ENCODE results near the gene UBE2D3. TPM values are rescaled to one million over a fixed set of nuclear protein-coding genes. Genes with fewer than 3 reads are reported as not detected.
A peak's percentile ranks its signal among the peaks of the same experiment; 100 is the strongest.
"Not testable (repeated sequence)": the region's sequence is repeated elsewhere in the genome, so short reads cannot be mapped to it uniquely, and the experiment has no call there.

The UBE2D3 gene
- total and polyA plus RNA-seq, 5 donors, result 157 to 278 (median 258) TPM

DNA sequence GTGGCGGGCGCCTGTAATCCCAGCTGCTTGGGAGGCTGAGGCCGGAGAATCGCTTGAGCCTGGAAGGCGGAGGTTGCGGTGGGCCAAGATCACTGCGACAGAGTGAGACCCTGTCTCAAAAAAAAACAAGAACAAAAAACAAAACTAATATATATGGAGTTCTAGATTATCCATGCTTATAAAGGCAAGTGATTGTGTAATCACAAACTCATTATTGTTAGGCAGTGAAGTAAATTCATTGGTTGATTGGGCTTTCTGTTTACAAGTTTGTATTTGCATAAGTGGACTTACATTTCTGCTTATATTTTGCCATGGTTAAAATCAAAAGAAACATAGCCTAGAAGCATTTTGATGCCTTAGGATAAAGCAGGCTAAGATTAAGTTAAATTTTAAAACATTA is 2.5 kb upstream of the UBE2D3 start:
- Histone ChIP-seq H3K27me3 (ENCODE audit: control insufficient read depth, insufficient read depth) (no peaks in the 10 kb centered on the region), H3K4me1 (ENCODE audit: control insufficient read depth, insufficient read depth, low read length) (no peaks in the 10 kb centered on the region), H3K9me3 (ENCODE audit: control insufficient read depth, low read length) (no peaks in the 10 kb centered on the region), H3K27ac (ENCODE audit: low read length) (no peak overlapping the region), H3K4me3 (ENCODE audit: low read length) (no peak overlapping the region)
- intact Hi-C loops (cut with DNase I), result no loop called here
- 95% methylated on average over 7 of the region's 7 CpGs for WGBS
- ATAC-seq, result no peak
- DNase-seq, result no peak

DNA sequence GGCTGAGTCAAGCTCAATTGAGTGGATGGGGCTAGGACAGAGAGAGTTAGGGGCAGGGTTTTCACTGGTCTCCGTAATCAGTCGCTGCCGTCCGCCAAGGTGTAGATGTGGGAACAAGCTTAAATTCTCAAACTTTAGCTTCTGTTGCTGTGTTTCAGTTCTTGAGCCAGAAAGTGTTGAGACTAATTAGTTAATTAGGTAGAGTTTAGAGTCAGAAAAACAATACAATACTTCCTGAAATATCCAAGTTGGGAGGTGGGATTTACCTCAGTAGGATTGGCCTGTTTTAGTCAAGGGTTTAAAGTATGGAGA is 1.1 kb upstream of the UBE2D3 start:
- ATAC-seq (no peak), DNase-seq (no peak)
- no peaks in the 10 kb centered on the region for H3K27me3 ChIP-seq (ENCODE audit: control insufficient read depth, insufficient read depth)
- H3K4me3 ChIP-seq (ENCODE audit: low read length), result peak overlapping the region; percentile 76
- intact Hi-C loops (cut with DNase I), result no loop called here
- WGBS, result under 1% methylated on average over 4 of the region's 4 CpGs
- H3K27ac ChIP-seq (ENCODE audit: low read length), result peak overlapping the region; percentile 99
- H3K4me1 ChIP-seq (ENCODE audit: control insufficient read depth, insufficient read depth, low read length), result no peaks in the 10 kb centered on the region
- H3K9me3 ChIP-seq (ENCODE audit: control insufficient read depth, low read length), result no peaks in the 10 kb centered on the region

DNA sequence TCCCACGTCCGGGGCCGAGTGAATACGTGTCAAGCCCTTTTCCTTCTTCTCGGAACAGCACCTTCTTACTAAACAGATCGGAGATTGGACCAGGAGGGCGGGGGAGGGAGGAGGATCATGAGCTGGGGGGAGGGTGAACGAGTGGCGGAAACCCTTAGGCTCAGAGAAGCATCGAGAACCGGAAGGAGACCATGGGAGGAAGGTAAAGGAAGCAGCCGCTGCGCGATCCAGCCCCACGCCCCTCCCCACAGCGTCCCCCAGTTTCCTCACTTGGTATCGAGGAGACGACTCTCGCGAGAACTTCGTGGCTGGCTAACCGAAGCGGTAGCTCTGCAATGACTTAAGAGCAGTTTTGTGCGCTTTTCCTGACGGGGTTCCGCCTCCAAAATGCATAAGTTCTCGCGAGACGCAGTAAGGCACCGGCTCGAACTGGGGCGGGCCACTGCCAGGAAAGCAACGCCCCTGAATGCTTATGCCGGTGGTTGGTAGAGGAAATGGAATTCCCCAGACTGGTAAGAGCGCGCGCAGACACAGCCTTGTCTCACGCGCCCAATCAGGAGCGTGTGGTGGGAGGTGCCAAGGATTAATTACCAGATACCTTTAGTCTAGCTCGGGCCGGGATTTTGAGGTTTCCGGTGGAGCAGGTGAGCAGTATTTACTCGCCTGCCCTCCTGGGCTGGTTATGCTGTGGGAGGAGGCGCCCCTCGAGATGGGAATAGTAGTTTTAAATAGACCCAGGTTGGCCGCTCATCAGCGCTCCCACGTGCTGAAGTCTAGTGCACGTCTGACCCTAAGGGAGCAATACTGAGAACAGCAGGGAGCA is 534 bp upstream of the UBE2D3 start:
- H3K9me3 ChIP-seq (ENCODE audit: control insufficient read depth, low read length), result no peaks in the 10 kb centered on the region
- under 1% methylated on average over 50 of the region's 50 CpGs for WGBS
- DNase-seq (peak; percentile 99 to 100 (median 100)), ATAC-seq (peak; percentile 91 to 92)
- no peaks in the 10 kb centered on the region for H3K27me3 ChIP-seq (ENCODE audit: control insufficient read depth, insufficient read depth)
- peak overlapping the region; percentile 100 for H3K4me3 ChIP-seq (ENCODE audit: low read length)
- peak overlapping the region; percentile 99 for H3K27ac ChIP-seq (ENCODE audit: low read length)
- H3K4me1 ChIP-seq (ENCODE audit: control insufficient read depth, insufficient read depth, low read length), result no peaks in the 10 kb centered on the region
- intact Hi-C loops (cut with DNase I), result loop anchor here in 1 of 4 donors (2.0 kb wide), 1 partner anchor 41 kb away; the partner anchor contains the start of gene CISD2

DNA sequence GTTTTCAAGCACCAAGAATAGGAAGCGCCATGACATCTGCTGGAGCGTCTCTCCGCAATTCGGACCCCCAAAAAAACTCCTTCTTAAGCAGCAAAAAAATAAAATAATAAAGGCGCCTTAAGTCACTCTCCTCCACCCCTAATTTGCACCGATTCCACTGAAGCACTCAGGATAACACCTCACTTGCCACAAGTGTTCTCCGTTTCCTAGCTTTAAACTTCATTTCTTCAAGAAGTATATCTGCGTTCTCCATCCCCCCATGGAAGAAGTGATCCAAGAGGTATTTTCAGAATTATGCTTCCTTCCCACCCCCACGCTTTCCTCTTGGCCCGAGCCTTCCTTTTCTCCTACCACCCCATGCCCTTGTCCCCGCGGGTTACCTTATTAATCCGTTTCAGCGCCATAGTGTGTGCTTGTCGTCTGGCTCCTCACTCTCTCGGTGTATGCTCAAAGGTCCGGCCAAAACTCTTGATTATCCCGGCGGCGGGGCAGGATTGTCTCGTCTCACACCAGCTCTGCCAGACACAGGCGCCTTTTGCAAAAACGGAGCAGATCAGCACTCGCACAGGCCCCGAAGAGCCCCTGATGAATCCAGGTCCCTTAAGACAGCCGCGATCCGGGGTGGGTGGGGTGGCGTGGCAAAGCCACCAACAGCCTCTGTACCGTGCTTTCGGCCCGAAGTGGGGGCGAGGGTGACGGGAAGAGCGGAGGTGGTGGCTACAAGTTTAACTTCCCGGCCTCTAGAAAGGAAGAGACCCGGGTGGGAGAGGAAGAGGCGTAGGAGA is 1.1 kb downstream of the UBE2D3 start:
- H3K4me3 ChIP-seq (ENCODE audit: low read length), result peak overlapping the region; percentile 100
- intact Hi-C loops (cut with DNase I), result loop anchor here in 1 of 4 donors (2.0 kb wide), 1 partner anchor 43 kb away; the partner anchor contains the start of gene CISD2
- no peaks in the 10 kb centered on the region for H3K27me3 ChIP-seq (ENCODE audit: control insufficient read depth, insufficient read depth)
- under 1% methylated on average over 38 of the region's 38 CpGs for WGBS
- H3K27ac ChIP-seq (ENCODE audit: low read length), result peak overlapping the region; percentile 99
- H3K4me1 ChIP-seq (ENCODE audit: control insufficient read depth, insufficient read depth, low read length), result no peaks in the 10 kb centered on the region
- DNase-seq, result no peak
- no peaks in the 10 kb centered on the region for H3K9me3 ChIP-seq (ENCODE audit: control insufficient read depth, low read length)
- no peak for ATAC-seq

DNA sequence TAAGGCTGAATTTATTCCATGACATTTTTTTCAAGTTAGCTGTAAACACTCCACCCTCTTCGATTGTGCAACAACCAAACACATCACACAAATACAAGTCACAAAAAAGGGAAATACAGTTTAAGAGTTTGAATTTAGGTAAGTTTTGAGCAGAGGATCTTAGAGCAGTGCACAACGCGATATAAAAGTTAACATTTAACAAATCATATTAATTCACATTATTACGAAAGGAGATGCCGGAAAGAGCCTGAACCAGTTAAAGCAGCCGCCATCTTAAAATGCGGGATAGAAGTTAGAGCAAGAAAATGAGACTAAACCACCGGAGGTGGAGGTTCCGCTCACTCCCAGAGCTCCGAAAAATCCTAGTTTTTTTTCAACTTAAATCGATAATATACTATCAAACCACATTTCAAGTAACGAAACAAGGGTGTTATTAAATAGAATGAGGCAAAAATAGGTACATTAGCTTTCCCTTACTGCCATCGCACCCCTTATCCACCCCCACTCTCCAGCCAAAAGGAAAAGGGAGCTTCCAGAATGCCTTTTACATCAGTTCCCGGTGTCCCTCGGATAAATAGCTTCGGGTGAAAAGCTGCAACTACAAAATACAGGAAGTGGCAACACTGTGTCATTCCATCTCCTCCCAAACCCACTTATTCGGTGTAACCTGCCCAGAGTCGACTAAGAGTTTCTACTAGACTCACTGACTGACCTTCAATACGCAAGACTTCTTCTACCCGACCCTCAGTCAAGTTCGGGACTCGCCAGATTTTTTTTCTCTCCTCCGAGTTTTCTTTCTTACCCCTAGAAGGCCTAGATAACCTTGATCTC is 1.9 kb downstream of the UBE2D3 start:
- intact Hi-C loops (cut with DNase I), result loop anchor here in 1 of 4 donors (2.0 kb wide), 1 partner anchor 43 kb away; the partner anchor contains the start of gene CISD2
- Histone ChIP-seq H3K4me1 (ENCODE audit: control insufficient read depth, insufficient read depth, low read length) (no peaks in the 10 kb centered on the region), H3K27me3 (ENCODE audit: control insufficient read depth, insufficient read depth) (no peaks in the 10 kb centered on the region), H3K4me3 (ENCODE audit: low read length) (peak overlapping the region; percentile 100), H3K27ac (ENCODE audit: low read length) (peak overlapping the region; percentile 99), H3K9me3 (ENCODE audit: control insufficient read depth, low read length) (no peaks in the 10 kb centered on the region)
- under 1% methylated on average over 23 of the region's 23 CpGs for WGBS
- ATAC-seq (no peak), DNase-seq (no peak)

DNA sequence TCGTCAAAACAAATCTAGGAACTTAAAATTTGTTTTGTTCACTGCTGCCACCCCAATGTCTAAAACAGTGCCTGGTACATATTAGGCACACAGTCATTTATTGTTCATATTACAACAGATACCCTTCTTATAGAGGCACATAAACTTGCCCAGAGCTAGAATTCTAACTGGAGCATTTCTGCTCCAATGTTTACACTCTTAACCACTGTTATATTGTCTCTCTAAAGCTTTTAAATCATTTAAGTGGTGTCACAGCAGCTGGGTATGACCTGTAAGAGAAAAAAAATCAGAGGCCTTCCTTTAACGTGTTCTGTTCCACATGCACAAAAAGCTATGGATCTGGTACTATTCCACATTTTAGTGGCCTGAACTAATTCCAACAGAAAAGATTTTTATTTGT is 3.0 kb downstream of the UBE2D3 start:
- no peak for ATAC-seq
- intact Hi-C loops (cut with DNase I), result no loop called here
- H3K27me3 ChIP-seq (ENCODE audit: control insufficient read depth, insufficient read depth), result no peaks in the 10 kb centered on the region
- 9% methylated on average over 2 of the region's 2 CpGs for WGBS
- no peaks in the 10 kb centered on the region for H3K4me1 ChIP-seq (ENCODE audit: control insufficient read depth, insufficient read depth, low read length)
- no peak for DNase-seq
- no peak overlapping the region for H3K27ac ChIP-seq (ENCODE audit: low read length)
- peak overlapping the region; percentile 100 for H3K4me3 ChIP-seq (ENCODE audit: low read length)
- no peaks in the 10 kb centered on the region for H3K9me3 ChIP-seq (ENCODE audit: control insufficient read depth, low read length)

DNA sequence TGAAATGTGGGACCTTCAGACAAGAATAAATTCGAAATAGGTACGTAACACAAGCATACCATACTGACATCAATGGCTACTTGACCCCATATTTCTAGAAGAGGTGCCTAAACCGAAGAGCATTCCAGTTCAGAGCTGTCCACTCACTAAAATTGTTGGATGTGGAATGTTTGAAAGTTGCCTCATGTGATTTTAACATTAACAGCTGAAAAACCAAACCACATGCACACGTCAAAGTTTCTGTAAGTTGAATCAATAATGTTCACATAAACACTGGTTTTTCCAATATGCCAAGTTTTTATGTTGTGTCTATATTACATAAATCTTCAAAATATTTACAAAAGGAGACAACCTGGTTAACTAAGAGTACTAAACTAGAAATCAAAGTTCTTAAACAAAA is 3.5 kb downstream of the UBE2D3 start:
- no peak for ATAC-seq
- Histone ChIP-seq H3K27me3 (ENCODE audit: control insufficient read depth, insufficient read depth) (no peaks in the 10 kb centered on the region), H3K4me3 (ENCODE audit: low read length) (peak overlapping the region; percentile 45), H3K27ac (ENCODE audit: low read length) (no peak overlapping the region), H3K9me3 (ENCODE audit: control insufficient read depth, low read length) (no peaks in the 10 kb centered on the region), H3K4me1 (ENCODE audit: control insufficient read depth, insufficient read depth, low read length) (no peaks in the 10 kb centered on the region)
- no peak for DNase-seq
- intact Hi-C loops (cut with DNase I), result no loop called here
- 40% methylated on average over 4 of the region's 4 CpGs for WGBS

DNA sequence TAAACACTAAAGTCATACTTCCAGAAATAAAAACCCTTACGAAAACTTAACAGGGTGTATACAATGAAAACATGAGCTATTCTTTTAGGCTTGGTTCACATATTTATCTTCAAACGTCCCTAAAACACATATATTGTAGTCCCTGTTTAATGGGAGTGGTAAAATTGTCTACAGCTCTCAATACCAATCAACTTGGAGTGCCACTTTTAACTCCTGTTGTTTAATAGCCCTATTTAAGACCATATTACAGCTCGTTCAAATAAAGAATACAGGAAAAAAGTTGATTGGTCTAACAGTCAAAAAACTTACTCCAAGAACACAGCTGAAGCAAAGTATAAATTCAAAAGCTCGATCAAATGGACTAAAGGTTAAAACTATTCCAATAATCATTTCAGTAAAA is 3.9 kb downstream of the UBE2D3 start:
- Histone ChIP-seq H3K9me3 (ENCODE audit: control insufficient read depth, low read length) (no peaks in the 10 kb centered on the region), H3K27me3 (ENCODE audit: control insufficient read depth, insufficient read depth) (no peaks in the 10 kb centered on the region), H3K4me1 (ENCODE audit: control insufficient read depth, insufficient read depth, low read length) (no peaks in the 10 kb centered on the region), H3K27ac (ENCODE audit: low read length) (no peak overlapping the region), H3K4me3 (ENCODE audit: low read length) (peak overlapping the region; percentile 45)
- no peak for DNase-seq
- intact Hi-C loops (cut with DNase I), result no loop called here
- no peak for ATAC-seq
- WGBS, result 23% methylated on average over 4 of the region's 4 CpGs

DNA sequence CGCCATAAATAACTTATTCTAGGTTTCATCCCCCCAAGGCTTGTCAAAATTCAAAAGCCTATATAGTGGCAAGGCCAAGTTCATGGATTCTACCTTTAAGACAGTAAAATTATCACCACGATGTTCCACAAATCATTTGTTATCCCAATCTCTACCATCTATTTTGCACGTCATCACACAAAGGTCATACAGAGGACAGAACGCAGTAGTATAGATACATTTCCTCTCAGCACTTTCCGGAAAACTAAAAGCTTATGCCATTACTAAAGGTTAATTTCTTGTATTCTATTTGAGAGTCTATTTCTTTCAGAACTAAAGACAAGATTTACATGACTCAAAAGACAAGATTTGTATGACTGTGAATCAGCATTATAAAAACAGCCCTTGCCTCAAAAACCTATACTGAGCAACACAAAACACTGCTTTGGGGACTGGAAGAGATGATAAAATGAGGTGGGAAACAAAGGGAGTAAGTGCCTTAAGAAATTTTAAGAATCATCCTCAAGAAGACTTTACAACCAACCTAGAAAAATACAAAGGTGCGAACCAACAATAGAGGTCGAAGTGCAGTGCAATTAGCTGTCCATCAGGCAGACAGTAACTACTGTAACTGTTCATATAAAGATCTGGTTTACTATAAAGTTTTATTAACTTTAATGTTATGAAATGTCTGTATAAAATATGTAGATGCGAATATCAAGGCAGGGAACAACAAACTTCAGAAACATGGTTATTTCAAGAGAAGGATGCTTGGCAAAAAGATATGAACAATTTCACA is 7.6 kb downstream of the UBE2D3 start:
- H3K9me3 ChIP-seq (ENCODE audit: control insufficient read depth, low read length), result no peaks in the 10 kb centered on the region
- no peak overlapping the region for H3K27ac ChIP-seq (ENCODE audit: low read length)
- ATAC-seq (peak in 1 of 2 donors; percentile 22), DNase-seq (no peak)
- peaks cover 2% of the 10 kb centered on the region for H3K4me1 ChIP-seq (ENCODE audit: control insufficient read depth, insufficient read depth, low read length)
- H3K4me3 ChIP-seq (ENCODE audit: low read length), result peak overlapping the region; percentile 32
- no peaks in the 10 kb centered on the region for H3K27me3 ChIP-seq (ENCODE audit: control insufficient read depth, insufficient read depth)
- intact Hi-C loops (cut with DNase I), result loop anchor here in 1 of 4 donors (10.0 kb wide), 1 partner anchor 195 kb away; no protein-coding TSS in a partner anchor
- WGBS, result 48% methylated on average over 8 of the region's 8 CpGs

DNA sequence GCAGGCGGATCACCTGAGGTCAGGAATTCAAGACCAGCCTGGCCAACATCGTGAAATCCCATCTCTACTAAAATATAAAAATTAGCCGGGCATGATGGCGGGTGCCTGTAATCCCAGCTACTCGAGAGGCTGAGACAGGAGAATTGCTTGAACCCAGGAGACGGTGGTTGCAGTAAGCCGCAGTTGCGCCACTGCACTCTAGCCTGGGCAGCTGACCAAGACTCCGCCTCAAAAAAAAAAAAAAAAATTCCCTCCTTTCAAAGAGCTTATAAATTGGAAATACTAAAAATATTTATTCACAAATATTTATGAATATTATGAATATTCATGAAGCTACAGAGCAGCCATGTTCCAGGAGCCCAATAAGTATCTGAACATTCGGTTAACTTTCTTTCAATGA is 8.3 kb downstream of the UBE2D3 start:
- not testable (repeated sequence) for H3K27me3 ChIP-seq (ENCODE audit: control insufficient read depth, insufficient read depth); ATAC-seq; H3K27ac ChIP-seq (ENCODE audit: low read length); H3K4me3 ChIP-seq (ENCODE audit: low read length); H3K9me3 ChIP-seq (ENCODE audit: control insufficient read depth, low read length); H3K4me1 ChIP-seq (ENCODE audit: control insufficient read depth, insufficient read depth, low read length); DNase-seq
- WGBS, result 89% methylated on average over 10 of the region's 10 CpGs
- intact Hi-C loops (cut with DNase I), result loop anchor here in 1 of 4 donors (10.0 kb wide), 1 partner anchor 194 kb away; no protein-coding TSS in a partner anchor
